Endothelial cell (in vitro differentiated cells): ENCODE results near the gene SLC10A1. TPM values are rescaled to one million over a fixed set of nuclear protein-coding genes. Genes with fewer than 3 reads are reported as not detected.

Experiments used
- DNase-seq: peaks from one replicate; pipeline ENCODE4 v3.0.0; 2021; ENCODE audit warnings: low spot score
- H3K27ac Mint-ChIP-seq: one replicate; pipeline ENCODE4 v1.8.0; 2021; ENCODE audit warnings: mixed read lengths, inconsistent platforms; ENCODE audit not compliant: unreplicated experiment
- H3K27me3 Mint-ChIP-seq: one replicate; pipeline ENCODE4 v1.8.0; 2021; ENCODE audit warnings: mild to moderate bottlenecking, moderate library complexity, mixed read lengths, inconsistent platforms; ENCODE audit not compliant: unreplicated experiment
- H3K36me3 Mint-ChIP-seq: one replicate; pipeline ENCODE4 v1.8.0; 2021; ENCODE audit warnings: mild to moderate bottlenecking, low read depth, mixed read lengths, inconsistent platforms; ENCODE audit not compliant: unreplicated experiment
- H3K4me1 Mint-ChIP-seq: one replicate; pipeline ENCODE4 v1.8.0; 2021; ENCODE audit warnings: mild to moderate bottlenecking, mixed read lengths, inconsistent platforms; ENCODE audit not compliant: unreplicated experiment
- H3K4me3 Mint-ChIP-seq: one replicate; pipeline ENCODE4 v1.8.0; 2021; ENCODE audit warnings: mild to moderate bottlenecking, mixed read lengths, inconsistent platforms; ENCODE audit not compliant: unreplicated experiment
- H3K9me3 Mint-ChIP-seq: one replicate; pipeline ENCODE4 v1.8.0; 2021; ENCODE audit warnings: mixed read lengths, inconsistent platforms; ENCODE audit not compliant: unreplicated experiment
- CTCF ChIP-seq: fragments of 200-600 bp; sonication (generic); IDR thresholded peaks from one replicate; pipeline ENCODE4 v1.5.0; 2021; ENCODE audit warnings: antibody characterized with exemption; ENCODE audit not compliant: unreplicated experiment
- total RNA-seq: library from RNA; stranded (reverse); fragmentation: NEBNext Ultra II Directional; extraction: Animal tissue kit (Norgen Biotek cat#: 25700); gene quantifications from one replicate; pipeline ENCODE4 v1.2.1, GENCODE V29; 2021; ENCODE audit not compliant: unreplicated experiment

SLC10A1 gene
- total RNA-seq, 1 donor from 2014 or later, result not detected

- Mint-ChIP-seq H3K4me1 (no peaks in the 10 kb centered on the region), H3K27ac (no peak overlapping the region), H3K36me3 (no peaks in the 10 kb centered on the region), H3K9me3 (no peaks in the 10 kb centered on the region), H3K4me3 (no peak overlapping the region), H3K27me3 (peaks cover 4% of the 10 kb centered on the region)
- no peak for DNase-seq
- no peak for TF ChIP-seq CTCF
These were observed 41.3 kb downstream of the SLC10A1 start for GRCh38 chr14:69755784-69756183.

DNA sequence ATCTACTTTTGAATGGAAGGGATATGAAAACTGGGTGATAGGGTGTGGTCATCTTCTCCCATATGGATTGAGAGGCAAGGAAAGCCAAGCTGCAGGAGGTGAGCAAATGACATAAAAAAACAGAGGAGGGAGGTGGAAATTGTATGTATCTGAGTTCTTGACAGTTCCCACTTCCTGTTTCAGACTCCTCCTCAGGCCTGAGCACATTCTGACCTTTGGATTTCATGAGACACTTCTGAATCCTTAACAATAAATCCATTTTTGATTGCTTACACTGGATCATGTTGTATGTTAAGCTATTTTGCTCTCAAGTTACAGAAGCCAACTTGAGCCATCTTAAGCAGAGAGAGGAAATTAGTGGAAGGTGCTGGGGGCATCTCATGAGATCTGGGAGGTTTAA lies 41.7 kb downstream of the SLC10A1 start:
- no peak overlapping the region for H3K4me3 Mint-ChIP-seq
- no peak for TF ChIP-seq CTCF
- no peak overlapping the region for H3K27ac Mint-ChIP-seq
- H3K36me3 Mint-ChIP-seq, result no peaks in the 10 kb centered on the region
- H3K27me3 Mint-ChIP-seq, result peaks cover 4% of the 10 kb centered on the region
- H3K9me3 Mint-ChIP-seq, result no peaks in the 10 kb centered on the region
- DNase-seq, result no peak
- no peaks in the 10 kb centered on the region for H3K4me1 Mint-ChIP-seq

DNA sequence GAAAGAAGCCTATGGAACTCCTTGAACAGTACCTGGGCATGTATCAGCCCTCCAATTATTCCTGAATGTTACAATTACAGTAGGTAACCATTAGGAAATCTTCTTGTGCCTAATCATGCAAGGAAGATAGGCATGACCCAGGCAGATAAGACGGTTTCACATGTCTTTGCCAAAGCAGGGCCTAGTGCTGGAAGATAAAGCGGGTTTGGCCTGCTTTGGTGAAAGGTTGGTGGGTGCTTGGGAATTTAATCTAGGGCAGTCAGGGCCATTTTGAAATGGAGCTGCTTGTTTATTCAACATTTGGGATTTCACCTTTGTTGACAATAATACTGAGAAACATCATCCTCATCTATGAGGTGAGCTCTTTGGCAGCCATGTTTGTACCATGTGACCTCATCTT lies 42.6 kb downstream of the SLC10A1 start:
- Mint-ChIP-seq H3K4me3 (no peak overlapping the region), H3K27ac (no peak overlapping the region), H3K4me1 (no peaks in the 10 kb centered on the region), H3K27me3 (peaks cover 4% of the 10 kb centered on the region), H3K9me3 (no peaks in the 10 kb centered on the region), H3K36me3 (no peaks in the 10 kb centered on the region)
- no peak for TF ChIP-seq CTCF
- DNase-seq, result no peak

DNA sequence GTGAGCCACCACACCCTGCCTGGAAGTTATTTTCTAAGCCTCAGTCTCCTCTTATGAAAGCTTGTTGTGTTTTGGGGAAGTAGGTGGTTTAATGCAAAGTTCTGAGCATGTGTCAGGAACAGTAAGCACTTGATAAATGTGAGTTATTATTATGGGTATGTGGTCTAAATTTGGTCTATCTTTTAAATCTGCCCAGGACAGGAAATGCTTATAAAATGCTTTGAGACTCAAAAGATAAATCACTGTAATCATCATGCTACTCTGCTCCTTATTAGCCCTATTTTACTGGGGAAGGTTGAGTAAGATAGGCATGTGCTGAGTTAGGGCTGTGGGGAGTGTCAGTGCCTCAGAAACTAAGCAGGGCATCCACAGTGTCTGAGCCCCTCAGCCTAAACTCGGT lies 43.2 kb downstream of the SLC10A1 start:
- peaks cover 4% of the 10 kb centered on the region for H3K27me3 Mint-ChIP-seq
- no peaks in the 10 kb centered on the region for H3K9me3 Mint-ChIP-seq
- no peak overlapping the region for H3K27ac Mint-ChIP-seq
- DNase-seq, result no peak
- no peaks in the 10 kb centered on the region for H3K4me1 Mint-ChIP-seq
- TF ChIP-seq CTCF, result no peak
- no peak overlapping the region for H3K4me3 Mint-ChIP-seq
- no peaks in the 10 kb centered on the region for H3K36me3 Mint-ChIP-seq

DNA sequence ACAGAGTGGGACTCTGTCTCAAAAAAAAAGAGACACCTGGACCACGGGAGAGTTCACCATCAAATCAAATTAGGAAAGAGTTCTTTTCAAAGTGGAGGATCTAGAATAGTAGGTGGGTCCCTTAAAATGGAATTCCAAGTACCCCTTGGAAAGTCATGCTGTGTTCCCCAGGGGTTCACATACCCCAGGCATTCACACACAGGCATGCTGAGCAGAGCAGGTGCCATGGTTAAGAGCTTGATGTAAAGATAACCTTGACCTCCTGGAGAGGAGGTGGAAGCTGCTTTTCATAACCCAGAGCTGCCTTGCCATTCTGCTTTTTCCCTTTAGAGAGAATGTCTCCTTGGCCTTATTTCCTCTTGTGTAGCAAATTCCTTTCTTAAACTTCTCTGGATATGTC lies 44.3 kb downstream of the SLC10A1 start:
- Mint-ChIP-seq H3K4me1 (no peaks in the 10 kb centered on the region), H3K4me3 (no peak overlapping the region), H3K36me3 (no peaks in the 10 kb centered on the region), H3K27ac (no peak overlapping the region), H3K27me3 (peaks cover 4% of the 10 kb centered on the region), H3K9me3 (no peaks in the 10 kb centered on the region)
- no peak for DNase-seq
- no peak for TF ChIP-seq CTCF
